Endodermal cell (in vitro differentiated cells): ENCODE measurements around the gene C19orf47. TPM values are rescaled to one million over a fixed set of nuclear protein-coding genes. Genes with fewer than 3 reads are reported as not detected.

Source experiments
- DNase-seq: peaks from one replicate; pipeline ENCODE4 v3.0.0-alpha.2; 2017
- H3K27ac ChIP-seq: 2 replicates; pipeline ENCODE4 v1.5.1; 2013; ENCODE audit warnings: mild to moderate bottlenecking, low read depth, low read length, moderate library complexity
- H3K27me3 ChIP-seq: 2 replicates; pipeline ENCODE4 v1.6.1; 2013; ENCODE audit warnings: mild to moderate bottlenecking, low read length, moderate library complexity; ENCODE audit not compliant: insufficient read depth, control insufficient read depth, poor library complexity, severe bottlenecking
- H3K36me3 ChIP-seq: 2 replicates; pipeline ENCODE4 v1.7.0; 2013; ENCODE audit warnings: mild to moderate bottlenecking, low read length, moderate library complexity; ENCODE audit not compliant: control insufficient read depth, insufficient read depth
- H3K4me1 ChIP-seq: one replicate; pipeline ENCODE4 v1.7.0; 2013; ENCODE audit warnings: low read length; ENCODE audit not compliant: control insufficient read depth, insufficient read depth
- H3K4me3 ChIP-seq: 2 replicates; pipeline ENCODE4 v1.5.1; 2013; ENCODE audit warnings: mild to moderate bottlenecking, low read length, moderate library complexity
- H3K9ac ChIP-seq: 2 replicates; pipeline ENCODE4 v1.6.1; 2013; ENCODE audit warnings: mild to moderate bottlenecking, low read length, moderate library complexity; ENCODE audit not compliant: poor library complexity, severe bottlenecking; ENCODE audit errors: extremely low read depth
- H3K9me3 ChIP-seq: 2 replicates; pipeline ENCODE4 v1.6.1; 2013; ENCODE audit warnings: mild to moderate bottlenecking, low read length, moderate library complexity; ENCODE audit not compliant: control insufficient read depth
- H3K27ac Mint-ChIP-seq: 2 replicates; pipeline ENCODE4 v1.8.0; 2020; ENCODE audit warnings: mixed read lengths
- H3K27me3 Mint-ChIP-seq: 2 replicates; pipeline ENCODE4 v1.8.0; 2021; ENCODE audit warnings: mild to moderate bottlenecking, mixed read lengths; ENCODE audit not compliant: insufficient read depth
- H3K36me3 Mint-ChIP-seq: 2 replicates; pipeline ENCODE4 v1.8.0; 2020; ENCODE audit warnings: low read depth, mixed read lengths
- H3K4me1 Mint-ChIP-seq: 2 replicates; pipeline ENCODE4 v1.8.0; 2020; ENCODE audit warnings: mixed read lengths
- H3K4me3 Mint-ChIP-seq: 2 replicates; pipeline ENCODE4 v1.8.0; 2020; ENCODE audit warnings: mild to moderate bottlenecking, moderate library complexity, mixed read lengths
- H3K9me3 Mint-ChIP-seq: 2 replicates; pipeline ENCODE4 v1.8.0; 2020; ENCODE audit warnings: mild to moderate bottlenecking, mixed read lengths
- CTCF ChIP-seq: fragments of 200-600 bp; sonication (generic); conservative IDR thresholded peaks from 2 replicates; pipeline ENCODE4 v1.5.0; 2021; ENCODE audit warnings: antibody characterized with exemption, mild to moderate bottlenecking
- whole genome bisulfite sequencing, 2 experiments: methylation state at CpG; one replicate each; pipeline versions ENCODE4 v1.1.5 to v1.1.7; 2013; ENCODE audit warnings: missing lambda C conversion rate in 2 of 2, mixed read lengths in 1 of 2; ENCODE audit not compliant: insufficient coverage in 1 of 2, insufficient read length in 1 of 2; 5-methylcytosine and 5-hydroxymethylcytosine counted together
- total RNA-seq, 2 donors: library from RNA; stranded (reverse); fragmentation: NEBNext Ultra II Directional in 1 of 2; extraction: Animal tissue kit (Norgen Biotek cat#: 25700) in 1 of 2; gene quantifications; 2 replicates in 1 of 2; 3 replicates in 1 of 2; pipeline ENCODE4 v1.2.1, GENCODE V29; 2021

C19orf47 gene
- total RNA-seq, 2 donors from 2014 or later = 15.6 to 18.1 TPM

GRCh38 chr19:40380199-40381037, 32.2 kb upstream of the C19orf47 start:
- DNase-seq = no peak
- Mint-ChIP-seq H3K9me3 (no peaks in the 10 kb centered on the region), H3K27me3 (peaks cover 2% of the 10 kb centered on the region), H3K4me3 (no peak overlapping the region), H3K36me3 (peaks cover 15% of the 10 kb centered on the region), H3K4me1 (peaks cover 2% of the 10 kb centered on the region), H3K27ac (no peak overlapping the region)
- no peaks in the 10 kb centered on the region for H3K4me1 ChIP-seq
- H3K36me3 ChIP-seq = peaks cover 4% of the 10 kb centered on the region
- H3K9me3 ChIP-seq = no peaks in the 10 kb centered on the region
- 90 to 95% methylated on average over 27 to 37 of the region's 37 CpGs for WGBS, 2 experiments
- no peak overlapping the region for H3K9ac ChIP-seq
- no peaks in the 10 kb centered on the region for H3K27me3 ChIP-seq
- no peak for TF ChIP-seq CTCF
- H3K27ac ChIP-seq = no peak overlapping the region
- H3K4me3 ChIP-seq = no peak overlapping the region

- H3K27ac Mint-ChIP-seq = no peak overlapping the region
- H3K27me3 ChIP-seq = no peaks in the 10 kb centered on the region
- no peak overlapping the region for H3K27ac ChIP-seq
- TF ChIP-seq CTCF = no peak
- no peak for DNase-seq
- no peaks in the 10 kb centered on the region for H3K27me3 Mint-ChIP-seq
- H3K4me1 Mint-ChIP-seq = peaks cover 2% of the 10 kb centered on the region
- 92 to 93% methylated on average over 5 to 11 of the region's 11 CpGs for WGBS, 2 experiments
- peaks cover 21% of the 10 kb centered on the region for H3K36me3 Mint-ChIP-seq
- no peak overlapping the region for H3K9ac ChIP-seq
- H3K4me3 ChIP-seq = no peak overlapping the region
- peaks cover 4% of the 10 kb centered on the region for H3K36me3 ChIP-seq
- no peak overlapping the region for H3K4me3 Mint-ChIP-seq
- no peaks in the 10 kb centered on the region for H3K9me3 Mint-ChIP-seq
- no peaks in the 10 kb centered on the region for H3K4me1 ChIP-seq
- no peaks in the 10 kb centered on the region for H3K9me3 ChIP-seq
These were observed 31.4 kb upstream of the C19orf47 start for GRCh38 chr19:40379446-40380198.

GRCh38 chr19:40378509-40378908, 30.3 kb upstream of the C19orf47 start:
- H3K9me3 Mint-ChIP-seq = no peaks in the 10 kb centered on the region
- no peaks in the 10 kb centered on the region for H3K4me1 ChIP-seq
- no peak for DNase-seq
- H3K27me3 Mint-ChIP-seq = no peaks in the 10 kb centered on the region
- H3K4me3 Mint-ChIP-seq = no peak overlapping the region
- H3K36me3 ChIP-seq = peaks cover 12% of the 10 kb centered on the region
- no peak overlapping the region for H3K27ac ChIP-seq
- H3K27me3 ChIP-seq = no peaks in the 10 kb centered on the region
- H3K4me3 ChIP-seq = no peak overlapping the region
- H3K9ac ChIP-seq = no peak overlapping the region
- H3K27ac Mint-ChIP-seq = no peak overlapping the region
- no peaks in the 10 kb centered on the region for H3K9me3 ChIP-seq
- no peak for TF ChIP-seq CTCF
- H3K36me3 Mint-ChIP-seq = peaks cover 30% of the 10 kb centered on the region
- 90 to 100% methylated on average over 2 of the region's 2 CpGs for WGBS, 2 experiments
- peaks cover 2% of the 10 kb centered on the region for H3K4me1 Mint-ChIP-seq
